GM19023 (cell line): ENCODE results near the gene USP7.
"Not testable (repeated sequence)": the region's sequence is repeated elsewhere in the genome, so short reads cannot be mapped to it uniquely, and the experiment has no call there.

Experiments used
- ATAC-seq: cut with Tn5 transposase; IDR thresholded peaks from one replicate; pipeline ENCODE4 v1.9.1; 2021; ENCODE audit warnings: mild to moderate bottlenecking, moderate library complexity; ENCODE audit not compliant: unreplicated experiment

The USP7 gene

DNA sequence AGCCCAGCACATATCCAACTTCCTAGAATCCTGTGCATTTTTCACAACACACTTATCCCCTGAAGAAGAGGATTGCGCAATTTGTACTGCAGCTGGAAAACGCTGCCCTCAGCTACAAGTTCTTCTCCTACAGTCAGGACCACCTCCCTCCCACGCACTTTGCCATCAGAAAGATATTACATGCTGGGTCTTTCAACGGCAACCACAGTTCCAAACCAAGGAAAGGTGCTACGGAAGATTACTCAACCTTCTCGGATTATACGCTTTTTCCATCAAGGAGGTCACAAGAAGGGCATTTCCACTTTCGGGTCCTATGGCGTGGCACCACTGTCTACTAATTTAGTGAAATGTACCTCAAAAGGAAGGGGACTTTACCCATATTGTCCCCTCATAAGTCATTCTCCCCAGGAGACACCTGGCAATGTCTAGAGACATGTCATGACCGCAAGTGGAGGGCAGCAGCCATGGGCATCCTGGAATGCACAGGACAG, 35.2 kb downstream of the USP7 start:
- ATAC-seq, result no peak

DNA sequence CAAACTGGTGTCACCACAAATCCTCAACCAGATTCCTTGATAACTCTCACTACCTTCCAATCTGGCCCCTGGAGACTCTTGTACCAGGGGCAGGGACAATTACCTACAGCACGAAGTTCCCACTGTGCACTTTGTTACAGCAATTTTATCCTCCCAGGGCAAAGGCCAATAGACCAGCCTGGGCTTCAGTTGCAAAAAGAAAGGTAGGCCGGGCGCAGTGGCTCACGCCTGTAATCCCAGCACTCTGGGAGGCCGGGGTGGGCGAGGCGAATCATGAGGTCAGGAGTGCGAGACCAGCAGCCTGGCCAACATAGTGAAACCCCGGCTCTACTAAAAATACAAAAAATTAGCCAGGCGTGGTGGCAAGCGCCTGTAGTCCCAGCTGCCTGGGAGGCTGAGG, 36.9 kb downstream of the USP7 start:
- ATAC-seq, result no peak

DNA sequence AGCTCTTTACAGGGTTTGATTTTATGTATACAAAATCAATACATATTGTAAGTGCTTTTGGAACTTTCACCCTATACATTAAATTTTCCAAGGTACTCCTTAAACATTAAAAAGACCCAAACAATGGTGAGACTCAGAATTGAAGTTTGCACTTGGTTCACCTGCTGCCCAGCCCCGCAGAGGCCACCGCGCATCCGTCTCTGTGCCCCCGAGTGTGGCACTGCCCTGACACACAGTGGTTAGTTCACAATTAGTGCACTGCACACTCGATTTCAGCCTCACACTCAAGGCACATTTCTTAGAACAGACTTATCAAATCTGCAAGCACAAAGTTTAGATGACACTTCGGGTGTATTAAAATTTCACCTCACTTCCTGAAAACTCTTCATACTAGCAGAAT, 38.3 kb downstream of the USP7 start:
- no peak for ATAC-seq

- ATAC-seq, result peak; percentile 46
These were observed 39.5 kb downstream of the USP7 start for GRCh38 chr16:8924214-8924613.

DNA sequence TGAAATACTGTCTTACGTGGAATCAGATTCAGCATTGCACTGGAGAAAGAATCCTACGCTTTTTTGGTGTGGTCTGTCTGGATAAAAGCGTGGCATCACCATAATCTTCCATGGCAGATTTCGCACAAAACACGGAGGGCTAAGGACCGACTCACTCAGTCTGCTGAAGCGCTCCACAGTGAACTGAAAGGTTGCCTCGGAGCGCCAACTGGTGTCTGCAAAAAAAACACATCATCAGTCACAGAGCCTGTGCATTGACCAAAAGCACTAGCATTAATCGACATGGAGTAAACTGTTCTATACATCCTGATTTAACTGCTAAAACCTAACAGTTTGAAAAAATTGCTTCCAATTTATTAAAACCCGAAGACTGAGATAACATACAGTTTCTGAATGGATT, 40.5 kb downstream of the USP7 start:
- no peak for ATAC-seq

DNA sequence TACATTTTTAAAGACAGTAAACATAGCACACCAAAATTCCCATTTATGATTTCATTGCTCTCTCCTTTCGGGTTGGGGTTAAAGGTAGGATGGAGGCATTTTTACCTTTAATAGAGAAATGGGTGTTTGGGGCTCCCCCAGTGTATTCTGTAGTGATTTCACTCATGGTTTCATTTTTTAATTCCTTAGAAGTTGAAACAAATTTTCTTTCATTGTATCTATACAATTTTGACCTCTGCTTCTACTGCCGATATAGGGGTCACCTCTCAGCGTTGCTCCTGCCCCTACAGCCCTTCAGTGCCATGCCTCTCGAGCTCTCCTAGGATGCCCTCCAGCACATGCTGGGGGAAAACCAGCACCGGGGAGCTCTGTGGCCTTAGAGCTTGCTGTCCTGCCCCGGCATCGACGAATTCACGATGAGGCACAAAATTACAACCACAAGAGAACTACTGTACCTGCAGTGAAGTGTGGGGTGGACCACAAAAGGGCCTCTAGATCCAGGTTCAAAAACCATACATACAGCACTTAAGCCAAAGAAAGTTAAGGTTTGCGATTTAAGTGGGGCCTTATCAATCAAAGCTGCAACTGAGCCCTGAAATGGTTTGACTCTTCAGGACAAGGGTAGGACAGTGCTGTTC, 42.2 kb downstream of the USP7 start:
- no peak for ATAC-seq

GRCh38 chr16:8920645-8921346, 42.9 kb downstream of the USP7 start:
- no peak for ATAC-seq

GRCh38 chr16:8919934-8920462, 43.7 kb downstream of the USP7 start:
- no peak for ATAC-seq

DNA sequence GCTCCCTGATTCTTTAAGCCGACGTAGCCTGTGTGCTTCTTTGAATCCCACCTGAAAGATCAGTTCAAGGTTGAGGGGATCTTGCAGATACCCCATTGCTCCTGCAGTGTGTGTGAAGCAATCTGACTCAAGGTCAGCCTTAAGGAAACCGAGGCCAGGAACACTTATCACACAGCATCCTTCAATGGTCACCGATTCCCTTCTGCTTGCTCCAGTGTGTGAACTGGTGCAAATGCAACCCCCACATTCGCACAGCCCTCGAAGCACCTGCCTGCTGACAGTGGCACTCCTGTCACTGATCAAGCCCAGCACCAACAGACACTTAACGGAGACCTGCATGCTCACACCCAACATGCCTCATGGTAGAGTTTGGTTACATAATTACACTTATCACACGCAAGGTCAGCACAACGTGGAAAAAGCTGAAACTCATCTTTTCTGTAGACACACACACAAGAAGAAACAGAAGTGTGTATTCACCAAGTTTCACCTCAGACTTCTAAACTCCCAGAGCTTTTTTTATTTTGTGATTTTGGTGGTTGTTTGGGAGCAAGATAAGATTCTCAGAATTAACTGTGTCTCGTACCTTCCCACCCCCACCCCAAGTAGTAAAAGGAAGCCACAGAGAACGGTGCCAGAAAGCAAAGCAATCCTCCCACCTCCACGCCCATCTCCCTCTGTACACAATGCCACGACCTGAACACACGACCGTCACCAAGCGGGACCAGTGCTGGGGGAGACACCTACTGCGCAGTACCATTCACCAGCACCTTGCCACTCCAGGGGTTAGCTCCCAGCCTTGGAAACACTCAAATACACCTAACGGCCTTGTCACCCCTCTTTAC, 44.4 kb downstream of the USP7 start:
- ATAC-seq, result no peak

DNA sequence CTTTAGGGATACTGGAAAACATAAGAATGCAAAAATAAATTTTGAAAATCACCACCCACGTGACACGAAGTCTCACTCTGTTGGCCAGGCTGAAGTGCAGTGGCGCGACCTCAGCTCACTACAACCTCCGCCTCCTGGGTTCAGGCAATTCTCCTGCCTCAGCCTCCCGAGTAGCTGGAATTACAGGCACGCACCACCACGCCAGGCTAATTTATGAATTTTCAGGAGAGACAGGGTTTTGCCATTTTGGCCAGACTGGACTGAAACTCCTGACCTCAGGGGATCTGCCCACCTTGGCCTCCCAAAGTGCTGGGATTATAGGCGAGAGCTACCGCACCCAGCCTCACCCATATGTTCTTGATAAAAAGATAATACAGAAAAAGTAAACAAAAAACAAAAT, 46.4 kb downstream of the USP7 start:
- not testable (repeated sequence) for ATAC-seq

DNA sequence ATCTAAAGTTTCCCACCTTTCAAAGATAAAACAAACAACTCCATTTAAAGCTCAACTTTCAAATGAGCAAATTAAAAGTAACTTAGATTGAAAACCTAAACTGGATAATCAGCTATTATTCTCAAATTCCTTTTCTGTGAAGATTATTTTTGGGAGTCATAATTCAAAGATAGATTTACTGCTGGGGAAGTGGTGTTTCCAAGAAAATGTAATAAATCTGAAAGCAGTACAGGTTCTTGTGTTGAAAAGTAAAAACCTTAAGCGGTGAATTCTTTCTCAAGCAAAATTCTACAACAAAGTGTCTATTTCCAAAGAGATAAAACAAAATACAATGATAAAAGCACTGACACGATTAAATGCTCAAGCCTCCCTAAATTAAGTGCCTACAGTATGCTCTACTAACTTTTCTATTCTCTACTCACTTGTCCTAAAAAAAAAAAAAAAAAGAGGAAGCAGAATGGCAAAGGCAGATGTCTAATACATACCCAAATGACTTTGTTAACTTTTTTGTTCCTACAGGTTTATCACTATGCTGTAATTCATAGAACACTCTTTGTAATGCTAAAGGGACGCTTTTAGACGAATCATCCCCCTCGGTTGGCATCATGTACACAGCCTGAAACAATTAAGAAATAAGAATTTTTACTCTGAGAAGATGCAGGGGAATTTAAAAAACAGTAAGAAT, 47.0 kb downstream of the USP7 start:
- ATAC-seq, result no peak

DNA sequence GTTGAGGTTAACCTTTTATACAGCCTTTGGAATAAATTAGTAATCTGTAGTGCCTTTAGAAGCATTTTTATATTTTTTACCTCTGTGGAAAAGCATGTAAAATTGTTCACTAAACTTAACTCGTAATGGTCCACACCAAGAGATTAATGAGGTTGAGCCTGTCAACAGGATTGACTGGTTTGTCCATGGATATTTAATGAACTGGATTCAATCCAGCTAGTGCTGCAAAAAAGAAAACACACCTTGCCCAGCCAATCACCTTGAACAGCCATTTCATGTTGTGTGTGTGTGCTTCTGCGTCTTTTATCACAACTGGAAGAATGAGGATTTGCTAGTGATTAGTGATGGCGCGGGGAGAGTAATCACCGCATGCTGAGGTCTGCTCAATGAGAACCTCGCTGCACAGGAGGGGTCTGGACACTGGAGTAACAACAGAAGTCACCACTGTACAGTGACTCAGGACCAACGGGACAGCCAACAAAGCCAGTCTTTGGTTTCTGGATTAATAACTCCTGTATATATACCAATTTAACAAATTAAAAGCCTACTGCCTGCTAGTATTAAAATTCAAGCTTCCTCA, 47.9 kb downstream of the USP7 start:
- ATAC-seq, result no peak

DNA sequence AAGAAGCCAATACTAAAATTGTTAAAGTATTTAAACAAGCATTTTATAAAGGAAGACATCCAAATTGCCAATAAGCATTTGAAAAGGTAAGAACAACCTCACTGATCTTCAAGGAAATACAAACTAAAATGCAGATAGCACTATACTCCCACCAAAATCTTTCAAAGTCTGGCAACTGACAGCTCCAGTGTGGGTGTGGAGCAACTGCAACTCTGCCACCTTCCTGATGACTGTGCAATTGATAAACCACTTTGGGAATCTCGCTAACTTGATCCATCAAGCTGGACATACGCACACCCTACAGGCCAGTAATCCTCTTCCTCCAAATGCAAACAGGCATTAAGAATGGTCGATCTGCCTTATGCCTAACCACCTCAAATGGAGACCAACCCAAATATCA, 49.6 kb downstream of the USP7 start:
- no peak for ATAC-seq

- no peak for ATAC-seq
These were observed 50.9 kb downstream of the USP7 start for GRCh38 chr16:8912793-8913192.

- ATAC-seq, result no peak
These were observed 52.9 kb downstream of the USP7 start for GRCh38 chr16:8910811-8911210.

- ATAC-seq, result no peak
These were observed 54.8 kb downstream of the USP7 start for GRCh38 chr16:8908810-8909468.

- no peak for ATAC-seq
These were observed 56.6 kb downstream of the USP7 start for GRCh38 chr16:8907096-8907495.

- ATAC-seq, result no peak
These were observed 57.7 kb downstream of the USP7 start for GRCh38 chr16:8905795-8906591.

DNA sequence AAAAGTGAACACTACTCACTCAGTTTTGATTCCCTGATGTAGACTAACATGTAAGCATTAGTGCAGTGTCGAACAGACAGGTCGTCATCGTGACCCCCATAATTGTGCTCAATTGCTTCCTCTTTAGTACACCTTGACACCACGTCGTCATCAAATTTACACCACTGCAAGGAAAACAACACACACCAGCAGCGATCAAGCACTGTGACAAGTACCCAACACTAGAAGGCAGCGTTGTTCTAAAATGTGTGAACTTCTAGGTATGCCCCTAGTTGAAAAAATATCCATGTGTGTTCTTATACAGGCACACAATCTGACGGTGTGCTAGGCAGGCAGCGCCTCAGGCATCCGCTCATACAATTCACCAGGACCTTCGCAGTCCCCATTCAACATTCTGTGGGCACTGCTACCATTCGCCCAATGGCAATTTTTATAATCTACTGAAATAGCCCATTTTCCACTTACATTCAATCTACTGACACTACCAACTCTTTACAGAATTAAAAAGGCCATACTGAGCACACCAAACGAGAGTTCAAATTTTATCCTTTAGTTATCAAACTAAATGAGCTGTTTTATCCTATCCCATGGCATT, 58.4 kb downstream of the USP7 start:
- no peak for ATAC-seq
